Activated CD4-positive, alpha-beta T cell treated with anti-CD3 and anti-CD28 coated beads, Interleukin-10, Interleukin-2, amounts not matched to agents 100 ng/mL and 50 ng/mL, durations not matched to agents 16 hours and 8 hours (primary cell): Measurements from ENCODE around the gene TEX51.

Experiments
- DNase-seq: peaks from one replicate; pipeline ENCODE4 v3.0.0-alpha.2; 2020

The TEX51 gene

GRCh38 chr2:126898636-126899035, at the start of gene TEX51:
TSS of gene TEX51 (plus strand) at chr2:126898890. CDS start at chr2:126898919, 29 bp downstream.
- DNase-seq: no peak

DNA sequence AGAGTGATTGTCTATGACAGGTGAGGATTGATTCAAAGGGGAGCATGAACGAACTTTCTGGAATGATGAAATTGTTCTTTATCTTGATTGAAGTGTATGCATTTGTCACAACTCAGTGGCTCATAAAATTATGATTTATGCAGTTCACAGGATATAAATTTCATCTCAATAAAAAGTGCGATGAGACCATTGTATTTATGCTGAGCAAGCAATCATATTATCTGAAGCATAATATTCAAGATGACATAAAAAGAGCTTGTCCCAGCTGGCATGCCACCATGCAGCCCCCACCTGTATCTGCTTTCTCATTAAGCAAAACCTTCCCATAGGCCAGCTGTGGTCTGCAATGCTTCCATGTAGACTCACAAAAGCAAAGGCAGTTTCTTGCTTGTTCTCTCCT, 49.6 kb upstream of the TEX51 start:
- DNase-seq: no peak

DNA sequence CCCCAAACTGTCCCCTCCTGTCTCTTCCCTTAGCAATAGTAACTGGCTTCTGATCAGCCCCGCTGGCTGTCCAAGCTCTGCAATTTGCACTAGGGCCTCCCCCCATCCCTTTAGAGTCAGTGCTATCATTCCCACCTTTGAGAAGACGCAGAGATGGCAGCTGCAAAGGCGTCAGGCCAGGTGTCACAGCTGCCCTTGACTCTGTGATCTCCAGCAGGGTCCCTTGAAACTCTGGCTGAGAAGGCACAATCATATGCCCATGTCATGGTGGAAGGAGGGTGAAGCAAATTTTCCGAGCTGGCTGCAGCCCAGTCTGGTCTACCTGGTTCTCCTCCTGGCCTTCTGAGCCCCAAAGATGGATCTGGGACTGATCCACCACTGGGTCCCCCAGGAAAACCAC, 49.2 kb upstream of the TEX51 start:
- no peak for DNase-seq

- no peak for DNase-seq
Measured at GRCh38 chr2:126849991-126850535, 48.6 kb upstream of the TEX51 start.

DNA sequence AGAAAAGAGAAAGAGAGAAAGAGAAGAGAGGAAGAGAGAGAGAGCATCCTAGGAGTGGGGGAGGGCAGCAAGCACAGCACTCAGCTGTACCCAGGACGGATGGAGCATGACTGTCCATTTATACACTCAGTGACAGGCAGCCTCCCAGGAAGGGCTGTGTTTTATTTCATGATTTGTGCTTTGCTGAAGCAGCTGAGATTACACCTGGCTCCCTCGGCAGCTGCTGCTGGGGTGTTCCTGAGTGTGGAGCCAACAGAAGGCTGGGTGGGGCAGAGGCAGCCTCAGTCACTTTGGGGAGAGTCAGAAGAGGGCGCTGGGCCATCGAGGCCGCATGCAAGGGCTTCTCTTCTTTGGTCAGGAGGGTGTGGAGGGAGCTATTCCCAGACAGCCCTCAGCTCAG, 47.8 kb upstream of the TEX51 start:
- no peak for DNase-seq

DNA sequence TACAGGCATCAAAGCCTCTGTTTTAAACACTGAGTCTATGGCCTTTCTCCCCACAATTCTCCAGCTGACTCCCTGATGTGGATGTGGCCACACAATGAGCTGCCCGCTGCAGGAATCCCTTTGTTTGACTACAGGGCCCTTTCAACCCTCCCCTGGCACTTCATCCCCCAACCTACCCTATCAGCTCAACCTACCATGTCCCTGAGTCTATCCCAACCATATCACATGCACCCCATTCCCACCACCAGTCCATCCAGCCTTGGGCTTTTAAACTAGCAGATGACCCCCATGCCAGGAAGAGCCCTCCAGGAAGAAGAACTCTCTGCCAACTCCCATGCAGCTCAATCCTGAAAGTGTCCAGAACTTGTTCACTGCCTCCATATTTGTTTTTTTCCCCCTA, 46.9 kb upstream of the TEX51 start:
- no peak for DNase-seq

DNA sequence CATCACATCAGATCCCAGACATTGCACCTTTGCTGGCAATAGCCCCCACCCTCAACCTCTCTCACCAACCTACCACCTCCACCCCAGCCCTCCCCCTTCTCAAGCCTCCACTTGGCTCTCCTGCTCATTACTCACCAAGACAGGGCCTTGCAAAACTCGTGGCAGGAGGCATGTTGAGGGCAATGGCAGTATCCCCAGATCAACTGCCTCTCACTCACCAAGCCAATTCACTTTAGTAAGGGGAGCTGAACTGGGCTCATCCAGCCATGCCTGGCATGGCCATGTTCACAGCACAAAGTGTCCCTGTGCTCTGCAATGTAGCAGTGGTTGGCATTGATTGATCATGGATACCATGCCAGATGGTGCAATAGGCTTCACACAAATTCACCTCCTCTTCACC, 46.3 kb upstream of the TEX51 start:
- no peak for DNase-seq

GRCh38 chr2:126855606-126856005, 43.1 kb upstream of the TEX51 start:
- DNase-seq: no peak

GRCh38 chr2:126856403-126856802, 42.3 kb upstream of the TEX51 start:
- DNase-seq: no peak

- no peak for DNase-seq
Measured at GRCh38 chr2:126857502-126857901, 41.2 kb upstream of the TEX51 start.

- DNase-seq: no peak
Measured at GRCh38 chr2:126858013-126858412, 40.7 kb upstream of the TEX51 start.

GRCh38 chr2:126858436-126858835, 40.3 kb upstream of the TEX51 start:
- DNase-seq: no peak

- DNase-seq: no peak
Measured at GRCh38 chr2:126858991-126859390, 39.7 kb upstream of the TEX51 start.

DNA sequence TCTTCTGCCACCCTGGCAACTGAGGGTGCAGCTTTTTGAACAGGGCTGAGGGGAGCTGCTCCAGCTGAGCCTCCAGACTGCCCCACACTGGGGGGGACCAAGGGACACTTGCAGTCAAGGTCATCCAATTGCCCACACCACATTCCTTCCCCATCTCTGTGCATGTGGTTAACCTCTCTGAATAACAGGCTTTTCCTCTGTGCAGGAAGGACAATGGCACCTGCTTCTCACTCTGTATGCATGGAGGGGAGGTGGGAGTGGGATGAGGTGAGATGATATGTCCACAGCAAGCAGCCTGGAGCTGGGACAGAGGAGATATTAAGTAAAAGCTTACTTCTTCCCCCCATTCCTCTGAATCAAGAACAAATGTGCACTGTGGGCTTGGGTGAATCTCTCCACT, 39.1 kb upstream of the TEX51 start:
- no peak for DNase-seq

DNA sequence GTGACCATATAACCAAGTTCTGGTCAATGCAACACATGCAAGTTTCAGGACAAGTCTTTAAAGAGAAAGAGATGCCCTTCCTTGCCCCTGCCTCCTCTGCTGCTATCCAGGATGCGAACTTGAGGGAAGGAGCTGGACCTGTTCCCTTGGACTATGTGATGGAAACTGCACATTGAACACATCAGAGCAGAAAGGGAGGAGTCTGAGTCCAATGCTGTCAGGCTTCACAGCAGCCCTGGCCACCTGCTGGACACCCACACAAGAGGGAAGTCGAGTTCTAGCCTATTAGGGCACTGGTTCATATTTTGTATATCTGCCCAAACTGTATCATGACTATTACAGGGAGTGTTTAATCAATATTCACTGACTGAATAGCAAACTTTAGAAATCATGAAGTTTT, 38.3 kb upstream of the TEX51 start:
- no peak for DNase-seq

GRCh38 chr2:126862730-126863129, 36.0 kb upstream of the TEX51 start:
- DNase-seq: no peak

DNA sequence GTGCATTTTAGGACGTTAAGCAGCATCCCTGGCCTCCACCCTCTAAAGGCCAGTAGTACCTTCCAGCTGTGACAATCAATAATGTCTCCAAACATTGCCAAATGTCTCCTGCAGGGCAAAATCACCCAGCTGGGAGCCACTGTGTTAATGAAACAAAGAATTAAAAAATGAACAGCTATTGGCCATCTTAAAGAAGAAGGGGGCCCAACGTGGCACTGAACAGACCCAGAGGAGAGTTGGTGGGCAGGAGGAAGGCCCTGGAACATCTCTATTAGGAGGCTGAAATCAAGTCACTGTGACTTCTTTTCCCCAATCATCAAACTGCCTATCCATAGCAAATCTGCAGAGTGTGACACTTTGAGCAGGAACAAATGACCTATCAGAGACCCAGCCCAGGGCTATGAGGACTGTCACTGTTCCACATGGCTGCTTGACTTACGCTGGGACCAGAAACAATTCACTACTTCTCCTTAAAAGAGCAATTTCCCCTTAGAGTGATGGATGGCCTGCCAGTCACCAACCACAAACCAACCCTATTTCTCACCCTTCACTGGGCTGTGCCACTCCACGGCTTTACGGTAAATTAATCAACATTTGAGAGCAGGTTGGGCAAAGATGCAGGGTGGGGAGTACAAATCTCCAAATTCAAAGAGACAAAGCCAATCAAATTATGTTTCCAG, 35.2 kb upstream of the TEX51 start:
- DNase-seq: no peak

GRCh38 chr2:126864861-126865260, 33.8 kb upstream of the TEX51 start:
- no peak for DNase-seq

- DNase-seq: no peak
Measured at GRCh38 chr2:126866451-126866850, 32.2 kb upstream of the TEX51 start.

DNA sequence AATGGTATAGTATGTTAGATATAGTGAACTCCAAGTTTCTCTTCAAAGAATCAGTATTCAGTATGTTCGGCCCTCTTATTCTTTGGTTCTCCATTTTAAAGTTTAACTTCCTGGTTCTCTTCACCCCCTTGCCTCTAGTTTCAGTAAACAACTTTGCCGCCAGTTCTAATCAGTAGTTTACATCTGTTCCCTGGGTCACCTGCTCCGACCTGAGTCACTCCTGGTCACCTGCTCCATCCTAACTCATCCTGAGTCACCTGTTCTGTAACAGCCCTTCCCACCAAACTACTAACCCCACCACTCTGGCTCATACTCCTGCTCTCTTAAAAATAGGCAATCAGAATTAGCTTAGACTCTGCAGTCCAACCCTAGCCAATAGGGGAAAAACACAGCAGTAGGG, 23.7 kb upstream of the TEX51 start:
- DNase-seq: no peak

GRCh38 chr2:126876631-126877030, 22.1 kb upstream of the TEX51 start:
- no peak for DNase-seq

GRCh38 chr2:126877041-126877440, 21.6 kb upstream of the TEX51 start:
- DNase-seq: no peak

GRCh38 chr2:126877861-126878565, 20.7 kb upstream of the TEX51 start:
- DNase-seq: no peak

DNA sequence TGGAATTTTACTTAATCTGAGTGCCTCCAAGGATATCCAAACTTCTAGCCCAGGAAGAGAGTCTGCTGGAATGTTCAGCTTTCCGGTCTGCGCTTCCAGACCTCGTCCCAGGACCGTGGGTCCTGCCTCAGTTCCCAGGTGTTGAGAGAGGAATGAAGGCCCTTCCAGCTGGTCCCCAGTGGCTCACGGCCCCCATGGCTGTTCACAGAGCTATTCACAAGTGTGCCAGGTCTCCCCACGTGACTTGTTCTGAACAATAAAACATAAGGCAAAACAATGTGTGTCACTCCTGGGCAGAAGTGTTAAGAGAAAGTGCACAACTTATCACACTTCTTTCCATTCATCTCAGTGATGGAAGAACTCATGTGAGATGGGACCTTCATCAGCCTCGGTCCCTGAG, 20.1 kb upstream of the TEX51 start:
- DNase-seq: no peak
